ENCODE measurements around the gene PKP1.

PKP1 gene

DNA sequence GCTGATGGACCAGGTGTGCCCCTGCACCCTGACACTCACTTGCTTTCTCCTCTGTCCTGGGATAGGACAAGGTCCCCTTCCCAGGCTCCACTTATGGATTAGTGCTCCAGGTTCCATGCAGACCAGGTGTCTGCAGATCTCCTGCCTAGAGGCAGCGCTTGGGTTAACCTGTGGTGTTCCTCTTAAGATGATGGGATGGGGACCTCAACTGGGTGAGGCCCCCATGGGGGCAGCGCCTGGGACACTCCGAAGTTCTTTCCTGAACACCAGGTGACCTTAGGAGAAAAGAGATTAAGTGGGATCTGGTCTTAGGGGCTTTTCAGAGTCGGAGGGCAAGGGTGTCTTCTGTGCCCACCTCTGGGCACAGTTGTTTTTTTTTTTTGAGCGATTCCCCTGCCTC is 72.9 kb downstream of the PKP1 start:
- DNase-seq, result peak; percentile 6

- DNase-seq, result peak; percentile 7
Observed at GRCh38 chr1:201356701-201357100, 73.4 kb downstream of the PKP1 start.

DNA sequence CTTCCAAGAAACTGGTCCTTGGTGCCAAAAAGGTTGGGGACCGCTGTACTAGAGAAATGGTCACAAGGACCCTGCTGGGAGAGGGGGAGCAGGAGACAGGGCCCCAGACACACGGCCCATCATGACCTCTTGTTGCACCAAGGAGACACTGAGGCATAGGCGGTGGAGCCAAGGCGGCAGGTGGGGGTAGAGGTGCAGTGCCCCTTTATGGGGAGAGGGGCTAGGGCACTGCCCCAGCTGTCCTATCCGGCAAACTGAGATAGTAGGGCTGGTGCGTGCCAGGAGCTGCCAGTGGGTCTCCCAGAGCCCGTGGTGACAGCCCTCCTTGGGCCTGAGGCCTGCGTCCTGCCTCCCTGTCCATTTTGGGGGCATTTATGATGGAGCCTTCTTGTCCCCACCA is 73.9 kb downstream of the PKP1 start:
- peak; percentile 11 for DNase-seq

DNA sequence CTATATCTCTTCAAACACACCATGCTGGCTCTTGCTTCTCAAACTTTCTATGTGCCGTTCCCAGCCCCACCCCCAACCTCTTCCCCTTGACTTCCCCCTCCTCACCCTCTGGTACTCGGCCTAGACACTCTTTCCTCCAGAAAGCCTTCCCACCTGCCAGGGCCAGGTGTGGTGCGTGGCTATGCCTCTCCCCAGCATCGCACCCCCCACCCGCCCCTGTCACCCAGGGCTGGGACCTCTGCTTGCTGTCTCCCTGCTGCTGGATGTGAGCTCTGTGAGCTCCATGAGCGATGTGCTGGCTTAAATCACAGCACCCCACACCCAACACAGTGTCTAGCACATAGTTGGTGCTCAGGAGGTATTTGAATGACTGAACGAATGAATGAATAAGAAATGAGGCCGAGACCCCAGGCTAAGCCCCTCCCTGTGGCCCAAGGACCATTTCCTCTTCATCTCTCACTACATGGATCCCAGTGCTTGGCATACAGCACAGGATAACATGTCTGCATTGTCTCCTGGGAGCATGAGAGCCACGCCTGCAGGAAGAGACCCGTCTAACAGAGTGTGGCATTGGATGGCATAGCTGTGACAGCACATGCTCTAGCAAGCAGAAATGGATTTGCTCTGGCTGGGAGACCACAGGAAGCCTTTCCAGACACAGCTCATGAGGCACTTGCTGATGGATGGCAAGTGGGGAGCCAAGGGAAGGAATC is 74.5 kb downstream of the PKP1 start:
- peak; percentile 10 for DNase-seq

DNA sequence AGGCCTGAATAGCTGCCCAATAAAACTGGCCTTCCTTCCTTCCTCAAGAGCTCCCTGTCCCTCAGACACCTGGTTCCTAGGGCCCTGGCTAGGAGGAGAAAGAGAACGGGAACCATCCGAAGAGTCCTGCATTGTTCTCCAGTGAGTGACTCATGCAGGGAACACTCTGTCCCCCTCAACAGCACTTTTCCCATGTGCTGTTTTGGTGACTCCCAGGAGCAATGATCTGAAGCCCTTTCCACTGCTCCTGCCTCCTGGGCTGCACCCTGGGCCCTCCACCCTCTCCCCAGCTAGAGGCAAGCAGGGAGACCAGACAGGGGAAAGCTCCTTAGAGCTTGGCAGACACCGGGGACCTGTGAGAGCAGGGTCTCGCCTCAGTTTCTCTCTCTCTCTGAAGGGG is 75.3 kb downstream of the PKP1 start:
- DNase-seq, result peak; percentile 15

- peak; percentile 4 for DNase-seq
Observed at GRCh38 chr1:201359031-201359872, 75.9 kb downstream of the PKP1 start.

- peak; percentile 3 for DNase-seq
Observed at GRCh38 chr1:201359873-201360210, 76.5 kb downstream of the PKP1 start.

GRCh38 chr1:201360486-201360885 is 77.2 kb downstream of the PKP1 start:
- DNase-seq, result peak; percentile 12

GRCh38 chr1:201360901-201361651 is 77.8 kb downstream of the PKP1 start:
- DNase-seq, result peak; percentile 8

DNA sequence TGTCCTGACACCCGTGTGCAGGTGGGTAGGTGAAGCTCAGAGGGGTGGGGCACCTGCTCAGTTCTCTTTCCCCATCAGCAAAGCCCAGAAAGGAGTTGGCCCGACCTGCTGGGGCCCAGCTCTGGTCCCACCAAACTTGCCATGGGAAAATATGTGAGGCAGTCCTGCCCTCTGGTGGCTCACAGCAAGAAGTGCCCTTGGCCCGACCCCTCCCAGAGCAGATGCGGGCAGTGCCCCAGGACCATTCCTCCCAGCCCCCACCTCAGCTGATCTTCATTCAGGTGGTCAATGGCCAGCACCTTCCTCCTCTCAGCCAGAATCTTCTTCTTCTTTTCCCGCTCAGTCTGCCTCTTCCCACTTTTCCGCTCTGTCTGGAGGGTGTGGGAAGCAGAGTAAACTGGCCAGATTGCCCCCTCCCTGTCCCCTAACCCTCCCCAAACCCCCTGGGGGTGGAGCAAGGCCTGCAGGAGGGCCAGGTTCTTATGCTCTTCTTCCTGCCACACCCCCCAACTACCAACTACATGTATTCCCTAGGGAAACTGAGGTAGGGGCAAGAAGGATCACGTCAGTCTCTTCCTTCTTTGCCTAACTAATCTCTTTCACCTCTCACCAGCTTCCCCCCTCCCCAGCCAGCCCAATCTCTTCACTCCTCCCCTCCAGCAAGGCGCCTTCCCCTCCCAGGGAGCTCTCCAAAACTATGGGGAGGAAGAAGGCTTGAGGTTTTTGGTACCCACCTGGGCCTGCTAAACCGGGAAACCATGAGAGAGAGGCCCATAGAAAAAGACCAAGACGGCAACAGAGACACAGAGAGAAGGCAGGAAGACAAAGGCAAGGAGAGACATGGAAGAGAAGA is 78.6 kb downstream of the PKP1 start:
- DNase-seq, result peak; percentile 40

- DNase-seq, result peak; percentile 2
Observed at GRCh38 chr1:201362906-201363305, 79.6 kb downstream of the PKP1 start.

DNA sequence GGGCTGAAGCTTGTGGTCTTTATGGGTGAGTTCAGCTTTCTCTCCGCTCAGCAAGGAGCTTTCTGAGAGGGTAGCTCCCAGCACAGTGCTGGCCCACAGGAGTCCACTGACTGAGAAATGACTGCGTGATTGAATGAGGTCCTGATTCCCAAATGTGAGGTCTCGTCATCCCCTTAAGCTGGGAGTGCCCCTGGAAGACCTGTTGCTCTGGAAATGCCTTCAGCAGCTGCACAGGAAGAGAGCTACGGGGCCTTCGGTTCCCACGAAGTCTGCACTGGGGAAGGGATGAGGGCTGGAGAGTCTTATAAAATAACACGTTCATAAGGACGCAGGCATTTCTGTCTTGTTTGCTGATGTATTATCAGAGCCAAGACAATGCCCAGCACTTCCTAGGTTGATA is 80.2 kb downstream of the PKP1 start:
- peak; percentile 25 for DNase-seq

GRCh38 chr1:201364808-201365105 is 81.5 kb downstream of the PKP1 start:
- DNase-seq, result no peak

GRCh38 chr1:201365251-201365650 is 81.9 kb downstream of the PKP1 start:
- no peak for DNase-seq

DNA sequence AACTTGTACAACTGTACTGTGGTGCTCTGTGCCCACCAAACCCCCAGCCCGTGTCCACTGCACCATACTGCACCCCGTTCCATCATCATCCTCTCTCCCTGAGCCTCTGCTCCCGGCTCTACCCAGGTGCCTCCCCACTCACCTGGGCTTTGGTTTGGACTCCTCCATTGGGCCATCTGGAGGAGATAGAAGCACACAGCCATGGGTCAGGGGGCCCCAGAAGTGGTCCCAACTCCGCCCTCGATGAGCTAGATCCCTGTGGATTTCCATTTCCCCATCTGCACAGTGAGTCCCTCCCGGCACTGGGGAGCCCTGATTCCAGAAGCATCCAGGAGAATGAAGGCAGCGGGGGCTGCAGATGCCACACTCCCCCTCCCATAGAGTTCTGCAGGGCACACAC is 83.4 kb downstream of the PKP1 start:
- DNase-seq, result no peak

GRCh38 chr1:201369209-201369608 is 85.9 kb downstream of the PKP1 start:
- peak; percentile 40 for DNase-seq

GRCh38 chr1:201370500-201370899 is 87.2 kb downstream of the PKP1 start:
- DNase-seq, result no peak

- no peak for DNase-seq
Observed at GRCh38 chr1:201371276-201371675, 88.0 kb downstream of the PKP1 start.

GRCh38 chr1:201371792-201372191 is 88.5 kb downstream of the PKP1 start:
- no peak for DNase-seq

- DNase-seq, result no peak
Observed at GRCh38 chr1:201374364-201374763, 91.1 kb downstream of the PKP1 start.

GRCh38 chr1:201375169-201375568 is 91.9 kb downstream of the PKP1 start:
- no peak for DNase-seq

- no peak for DNase-seq
Observed at GRCh38 chr1:201376107-201376463, 92.8 kb downstream of the PKP1 start.

Measured in right hindlimb (tissue), 1 donor.